ENCODE measurements around the gene GPAT3.
A peak's percentile ranks its signal among the peaks of the same experiment; 100 is the strongest.
"Not testable (repeated sequence)": the region's sequence is repeated elsewhere in the genome, so short reads cannot be mapped to it uniquely, and the experiment has no call there.

Gene GPAT3

GRCh38 chr4:83509156-83509585 is 26.7 kb upstream of the GPAT3 start:
- not testable (repeated sequence) for H3K4me3 ChIP-seq (ENCODE audit: low read depth, low read length, poor library complexity, severe bottlenecking); H3K4me2 ChIP-seq (ENCODE audit: low read length); H3K79me2 ChIP-seq (ENCODE audit: insufficient read depth, low read length); H3K9ac ChIP-seq (ENCODE audit: low read length); H3K27ac ChIP-seq (ENCODE audit: low read depth, low read length, poor library complexity, severe bottlenecking); H4K20me1 ChIP-seq (ENCODE audit: insufficient read depth, low read length); H3F3A ChIP-seq (ENCODE audit: insufficient read depth, low read length); H3K36me3 ChIP-seq (ENCODE audit: insufficient read depth, low read length); H2AFZ ChIP-seq (ENCODE audit: low read length); H3K9me2 ChIP-seq (ENCODE audit: low read depth, low read length); H3K4me1 ChIP-seq (ENCODE audit: insufficient read depth, low read length, severe bottlenecking); H3K27me3 ChIP-seq (ENCODE audit: insufficient read depth, low read length); H3K9me3 ChIP-seq (ENCODE audit: low read length)
- peak; percentile 80 for TF ChIP-seq CTCF (IDR thresholded peaks at IDR 0.05; ENCODE audit: low read length)

GRCh38 chr4:83510442-83510841 is 25.5 kb upstream of the GPAT3 start:
- H3K9me2 ChIP-seq (ENCODE audit: low read depth, low read length): no peaks in the 10 kb centered on the region
- H3K4me2 ChIP-seq (ENCODE audit: low read length): no peak overlapping the region
- H3K36me3 ChIP-seq (ENCODE audit: insufficient read depth, low read length): no peaks in the 10 kb centered on the region; the same call in 1 of the 2 replicates
- H3K9me3 ChIP-seq (ENCODE audit: low read length): no peaks in the 10 kb centered on the region
- H3K9ac ChIP-seq (ENCODE audit: low read length): no peak overlapping the region
- H3K79me2 ChIP-seq (ENCODE audit: insufficient read depth, low read length): no peaks in the 10 kb centered on the region
- TF ChIP-seq EZH2 (IDR thresholded peaks at IDR 0.05; ENCODE audit: borderline replicate concordance, low read length) (no peak), CTCF (IDR thresholded peaks at IDR 0.05; ENCODE audit: low read length) (no peak)
- H3K27me3 ChIP-seq (ENCODE audit: insufficient read depth, low read length): no peaks in the 10 kb centered on the region
- H3K27ac ChIP-seq (ENCODE audit: low read depth, low read length, poor library complexity, severe bottlenecking): no peak overlapping the region
- H2AFZ ChIP-seq (ENCODE audit: low read length): no peak overlapping the region
- H3K4me1 ChIP-seq (ENCODE audit: insufficient read depth, low read length, severe bottlenecking): no peaks in the 10 kb centered on the region
- H4K20me1 ChIP-seq (ENCODE audit: insufficient read depth, low read length): no peaks in the 10 kb centered on the region
- no peak overlapping the region for H3K4me3 ChIP-seq (ENCODE audit: low read depth, low read length, poor library complexity, severe bottlenecking)
- no peaks in the 10 kb centered on the region for H3F3A ChIP-seq (ENCODE audit: insufficient read depth, low read length)

- Histone ChIP-seq H3K27me3 (ENCODE audit: insufficient read depth, low read length) (no peaks in the 10 kb centered on the region), H3K9ac (ENCODE audit: low read length) (no peak overlapping the region), H2AFZ (ENCODE audit: low read length) (no peak overlapping the region), H3K4me2 (ENCODE audit: low read length) (no peak overlapping the region), H3K9me3 (ENCODE audit: low read length) (no peaks in the 10 kb centered on the region), H3K79me2 (ENCODE audit: insufficient read depth, low read length) (no peaks in the 10 kb centered on the region), H3K4me3 (ENCODE audit: low read depth, low read length, poor library complexity, severe bottlenecking) (no peak overlapping the region), H3K9me2 (ENCODE audit: low read depth, low read length) (no peaks in the 10 kb centered on the region), H3K36me3 (ENCODE audit: insufficient read depth, low read length) (no peaks in the 10 kb centered on the region), H4K20me1 (ENCODE audit: insufficient read depth, low read length) (no peaks in the 10 kb centered on the region), H3F3A (ENCODE audit: insufficient read depth, low read length) (no peaks in the 10 kb centered on the region), H3K27ac (ENCODE audit: low read depth, low read length, poor library complexity, severe bottlenecking) (no peak overlapping the region), H3K4me1 (ENCODE audit: insufficient read depth, low read length, severe bottlenecking) (no peaks in the 10 kb centered on the region)
- TF ChIP-seq EZH2 (IDR thresholded peaks at IDR 0.05; ENCODE audit: borderline replicate concordance, low read length) (no peak), CTCF (IDR thresholded peaks at IDR 0.05; ENCODE audit: low read length) (no peak)
Observed at GRCh38 chr4:83516042-83516772, 19.7 kb upstream of the GPAT3 start.
